HepG2 (cell line): ENCODE data around the gene EFCAB11.

ENCODE experiments used
- CTCF ChIP-seq: sonication (generic); formaldehyde crosslinking; IDR thresholded peaks from 2 replicates; pipeline ENCODE4 v1.5.0; 2020; ENCODE audit warnings: mild to moderate bottlenecking, missing genetic modification reagents, moderate library complexity
- GABPA ChIP-seq, 2 experiments: IDR thresholded peaks; 2 replicates each; pipeline ENCODE4 v1.6.1; 2011 to 2016; ENCODE audit warnings: low read depth in 2 of 2, low read length in 1 of 2, missing biosample characterization in 1 of 2, missing genetic modification characterization in 1 of 2
- NFE2L2 ChIP-seq: fragments of 150-350 bp; IDR thresholded peaks from 2 replicates; pipeline ENCODE4 v1.6.1; 2014; ENCODE audit warnings: low read length
- REPIN1 ChIP-seq: sonication (generic); formaldehyde crosslinking; IDR thresholded peaks from 2 replicates; pipeline ENCODE4 v1.8.0; 2022; ENCODE audit warnings: missing genetic modification reagents, low read depth, mild to moderate bottlenecking, borderline replicate concordance
- RERE ChIP-seq: IDR thresholded peaks from 2 replicates; pipeline ENCODE4 v1.6.1; 2016; ENCODE audit warnings: low read depth, missing genetic modification reagents, missing compliant biosample characterization

GRCh38 chr14:89890589-89890988, 63.9 kb downstream of the EFCAB11 start:
- TF ChIP-seq CTCF (CRISPR knock-in tag) (no peak), RERE (CRISPR knock-in tag) (no peak), REPIN1 (CRISPR knock-in tag) (no peak), GABPA (IDR thresholded peaks at IDR 0.05; ENCODE audit: low read depth, low read length) (no peak), GABPA (CRISPR knock-in tag; IDR thresholded peaks at IDR 0.05; ENCODE audit: low read depth) (no peak), NFE2L2 (no peak)
